Suprapubic skin (tissue), 4 donors: ENCODE measurements around the gene CDKL1. TPM values are rescaled to one million over a fixed set of nuclear protein-coding genes. Genes with fewer than 3 reads are reported as not detected.
A peak's percentile ranks its signal among the peaks of the same experiment; 100 is the strongest.

ENCODE experiments used
- DNase-seq, 2 donors: peaks; one replicate each; pipeline ENCODE4 v3.0.0-alpha.2; 2019; ENCODE audit warnings: low spot score in 2 of 2
- H3K27ac ChIP-seq: fragments of 200-600 bp; sonication (generic); one replicate; pipeline ENCODE4 v1.5.1; 2019
- H3K27me3 ChIP-seq: fragments of 200-600 bp; sonication (generic); one replicate; pipeline ENCODE4 v1.5.1; 2019
- H3K36me3 ChIP-seq: fragments of 200-600 bp; sonication (generic); one replicate; pipeline ENCODE4 v1.5.1; 2019
- H3K4me1 ChIP-seq: fragments of 200-600 bp; sonication (generic); one replicate; pipeline ENCODE4 v1.5.1; 2019
- H3K4me3 ChIP-seq: fragments of 200-600 bp; sonication (generic); one replicate; pipeline ENCODE4 v1.5.1; 2019; ENCODE audit warnings: mild to moderate bottlenecking
- H3K9me3 ChIP-seq: fragments of 200-600 bp; sonication (generic); one replicate; pipeline ENCODE4 v1.5.1; 2019
- CTCF ChIP-seq, 2 donors: fragments of 200-600 bp in 1 of 2; fragments of 450-650 bp in 1 of 2; sonication (generic) in 1 of 2; IDR thresholded peaks; one replicate each; pipeline ENCODE4 v1.5.1; 2016 to 2019; ENCODE audit warnings: antibody characterized with exemption in 2 of 2, mild to moderate bottlenecking in 1 of 2, moderate library complexity in 1 of 2
- EP300 ChIP-seq: sonication (generic); formaldehyde crosslinking; IDR thresholded peaks from one replicate; pipeline ENCODE4 v1.6.1; 2017; ENCODE audit warnings: antibody characterized with exemption
- POLR2A ChIP-seq, 2 donors: fragments of 450-650 bp; IDR thresholded peaks; one replicate each; pipeline ENCODE4 v1.6.1; 2017; ENCODE audit warnings: antibody characterized with exemption in 2 of 2, mild to moderate bottlenecking in 2 of 2, moderate library complexity in 2 of 2
- POLR2AphosphoS5 ChIP-seq, 3 donors: sonication (generic); formaldehyde crosslinking; IDR thresholded peaks; one replicate each; pipeline ENCODE4 v1.6.1; 2017; ENCODE audit warnings: antibody characterized with exemption in 3 of 3
- WGBS: methylation state at CpG from one replicate; pipeline ENCODE4 v1.1.5; 2018; 5-methylcytosine and 5-hydroxymethylcytosine counted together
- total RNA-seq, 4 donors: library from RNA; depleted of rRNA; stranded (reverse); fragments of >200 nt; gene quantifications; one replicate each; pipeline ENCODE4 v1.1.0, GENCODE V29; 2016

Gene CDKL1
- total RNA-seq, 4 donors from 2014 or later, result 2.4 to 11.9 (median 5.2) TPM

GRCh38 chr14:50333014-50333509 is 63.6 kb downstream of the CDKL1 start:
- Histone ChIP-seq H3K27me3 (no peaks in the 10 kb centered on the region), H3K36me3 (peaks cover 21% of the 10 kb centered on the region), H3K4me3 (no peak overlapping the region), H3K27ac (no peak overlapping the region), H3K4me1 (peaks cover 27% of the 10 kb centered on the region), H3K9me3 (no peaks in the 10 kb centered on the region)
- WGBS, result 54% methylated on average over 3 of the region's 3 CpGs
- no peak for DNase-seq
- TF ChIP-seq CTCF (IDR thresholded peaks at IDR 0.05) (no peak), POLR2AphosphoS5 (IDR thresholded peaks at IDR 0.05) (no peak), EP300 (no peak), POLR2A (IDR thresholded peaks at IDR 0.05) (no peak)

DNA sequence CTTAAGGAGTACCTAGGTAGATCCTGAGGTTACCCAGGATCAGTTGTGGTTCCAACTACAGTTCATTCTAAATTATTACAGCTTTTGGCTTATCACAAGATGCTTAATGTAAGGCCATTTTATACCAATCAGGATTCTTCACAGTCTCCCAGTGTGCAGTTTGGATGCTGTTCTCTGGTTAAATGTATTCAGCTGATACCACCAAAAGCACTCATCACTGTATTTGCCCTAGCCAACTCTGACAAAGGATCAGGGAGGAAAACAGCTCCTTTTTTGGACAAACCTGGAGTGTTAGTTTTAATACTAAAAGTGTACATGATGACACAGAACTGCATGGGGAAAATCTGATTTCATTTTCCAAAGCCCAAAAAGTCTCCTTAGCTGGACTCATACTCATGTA is 65.1 kb downstream of the CDKL1 start:
- DNase-seq, result no peak
- H3K9me3 ChIP-seq, result no peaks in the 10 kb centered on the region
- H3K27me3 ChIP-seq, result no peaks in the 10 kb centered on the region
- H3K4me1 ChIP-seq, result peaks cover 26% of the 10 kb centered on the region
- TF ChIP-seq POLR2AphosphoS5 (IDR thresholded peaks at IDR 0.05) (no peak), POLR2A (IDR thresholded peaks at IDR 0.05) (no peak), EP300 (no peak), CTCF (IDR thresholded peaks at IDR 0.05) (no peak)
- peaks cover 30% of the 10 kb centered on the region for H3K36me3 ChIP-seq
- no peak overlapping the region for H3K4me3 ChIP-seq
- H3K27ac ChIP-seq, result no peak overlapping the region

DNA sequence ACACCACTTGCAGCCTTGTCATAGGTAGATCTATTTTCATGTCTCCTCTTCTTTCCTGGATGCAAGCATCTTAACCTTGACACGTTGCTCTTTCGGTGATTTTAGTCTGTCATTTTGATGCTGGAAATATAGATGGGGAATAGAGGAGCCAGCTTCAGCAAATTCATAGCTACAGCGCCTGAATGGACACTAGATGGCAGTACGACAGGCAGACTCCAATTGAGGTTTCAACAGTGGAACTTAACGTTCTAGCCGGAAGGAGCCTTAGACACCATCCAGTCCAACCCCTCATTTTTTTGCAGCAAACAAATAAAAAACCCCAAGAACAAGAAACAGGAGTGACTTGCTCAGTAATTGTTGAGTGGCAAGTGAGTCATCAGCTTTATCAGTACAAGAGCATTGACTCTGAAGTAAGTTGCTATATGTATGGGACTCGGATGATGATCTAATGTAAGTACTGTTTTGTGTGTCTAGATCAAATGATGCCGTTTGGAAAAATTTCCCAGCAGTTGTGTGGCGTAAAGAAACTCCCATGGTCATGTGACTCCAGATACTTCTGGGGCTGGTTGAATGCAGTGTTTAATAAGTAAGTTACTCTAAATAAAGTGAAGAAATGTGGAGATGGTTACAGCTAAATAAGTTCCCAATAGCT is 75.5 kb downstream of the CDKL1 start:
- Histone ChIP-seq H3K27ac (peak overlapping the region; percentile 79), H3K4me3 (peak overlapping the region; percentile 25), H3K4me1 (peaks cover 31% of the 10 kb centered on the region), H3K9me3 (no peaks in the 10 kb centered on the region), H3K36me3 (peaks cover 19% of the 10 kb centered on the region), H3K27me3 (no peaks in the 10 kb centered on the region)
- DNase-seq, result no peak
- TF ChIP-seq POLR2A (IDR thresholded peaks at IDR 0.05) (no peak), CTCF (IDR thresholded peaks at IDR 0.05) (peak; percentile 58 to 80), POLR2AphosphoS5 (IDR thresholded peaks at IDR 0.05) (peak in 1 of 3 donors; percentile 24)
- WGBS, result under 1% methylated on average over 9 of the region's 9 CpGs

DNA sequence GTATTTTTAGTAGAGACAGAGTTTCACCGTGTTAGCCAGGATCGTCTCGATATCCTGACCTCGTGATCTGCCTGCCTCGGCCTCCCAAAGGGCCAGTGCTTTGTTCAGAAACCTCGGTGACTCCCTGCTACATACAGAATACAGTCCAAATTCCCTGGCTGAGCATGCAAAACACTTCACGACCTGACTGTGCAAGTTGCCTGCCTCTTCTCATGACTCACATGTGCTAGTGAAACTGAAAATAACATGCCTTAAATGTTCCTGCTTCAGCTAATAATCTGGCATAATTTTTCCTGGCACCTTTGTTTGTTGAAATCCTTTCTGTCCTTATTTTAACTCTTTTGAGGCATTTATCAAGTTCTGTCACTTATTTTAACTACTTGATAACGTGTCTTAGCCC is 76.4 kb downstream of the CDKL1 start:
- DNase-seq, result no peak
- TF ChIP-seq POLR2AphosphoS5 (IDR thresholded peaks at IDR 0.05) (no peak), CTCF (IDR thresholded peaks at IDR 0.05) (no peak), POLR2A (IDR thresholded peaks at IDR 0.05) (no peak), EP300 (no peak)
- H3K4me3 ChIP-seq, result peak overlapping the region; percentile 25
- peaks cover 15% of the 10 kb centered on the region for H3K36me3 ChIP-seq
- peaks cover 31% of the 10 kb centered on the region for H3K4me1 ChIP-seq
- 36% methylated on average over 8 of the region's 8 CpGs for WGBS
- no peaks in the 10 kb centered on the region for H3K27me3 ChIP-seq
- no peaks in the 10 kb centered on the region for H3K9me3 ChIP-seq
- peak overlapping the region; percentile 79 for H3K27ac ChIP-seq

DNA sequence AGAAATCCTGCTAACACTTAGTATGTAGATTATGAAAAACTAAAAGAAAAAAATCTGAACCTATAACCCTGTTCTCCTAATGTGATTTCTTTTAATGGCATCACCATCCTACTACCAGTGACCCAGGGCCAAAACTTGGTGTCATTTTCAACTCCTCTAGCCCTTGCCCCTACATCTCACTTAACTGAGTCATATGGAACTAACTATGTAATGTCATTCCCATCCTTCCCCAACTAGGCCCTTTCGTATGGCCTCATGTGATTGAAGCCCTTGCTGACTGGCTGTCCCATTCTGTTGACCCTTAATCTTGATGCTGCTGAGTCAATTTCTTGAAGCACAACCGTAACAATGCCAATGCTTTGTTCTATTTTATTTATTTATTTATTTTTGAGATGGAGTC is 77.0 kb downstream of the CDKL1 start:
- H3K9me3 ChIP-seq, result no peaks in the 10 kb centered on the region
- H3K27me3 ChIP-seq, result no peaks in the 10 kb centered on the region
- no peak for DNase-seq
- peak overlapping the region; percentile 37 for H3K27ac ChIP-seq
- 77% methylated on average over 2 of the region's 2 CpGs for WGBS
- H3K36me3 ChIP-seq, result peaks cover 12% of the 10 kb centered on the region
- no peak for TF ChIP-seq EP300
- TF ChIP-seq POLR2A (IDR thresholded peaks at IDR 0.05), result no peak
- no peak for TF ChIP-seq POLR2AphosphoS5 (IDR thresholded peaks at IDR 0.05)
- no peak for TF ChIP-seq CTCF (IDR thresholded peaks at IDR 0.05)
- H3K4me1 ChIP-seq, result peaks cover 31% of the 10 kb centered on the region
- no peak overlapping the region for H3K4me3 ChIP-seq
